Gastroesophageal sphincter (tissue), 3 donors: ENCODE data around the gene ALDH7A1.

Experiments
- CTCF ChIP-seq, 4 experiments: fragments of 200-600 bp in 2 of 4; fragments of 450-650 bp in 2 of 4; sonication (generic) in 1 of 4; IDR thresholded peaks; one replicate each; pipeline ENCODE4 v1.5.1; 2017 to 2019; ENCODE audit warnings: antibody characterized with exemption in 4 of 4, mild to moderate bottlenecking in 2 of 4, moderate library complexity in 2 of 4
- POLR2A ChIP-seq, 2 donors: fragments of 450-650 bp; IDR thresholded peaks; one replicate each; pipeline ENCODE4 v1.6.1; 2017; ENCODE audit warnings: antibody characterized with exemption in 2 of 2, mild to moderate bottlenecking in 2 of 2, moderate library complexity in 1 of 2
- POLR2AphosphoS5 ChIP-seq: sonication (generic); formaldehyde crosslinking; IDR thresholded peaks from one replicate; pipeline ENCODE4 v1.6.1; 2017; ENCODE audit warnings: antibody characterized with exemption

GRCh38 chr5:126521130-126521529, 73.9 kb downstream of the ALDH7A1 start:
- no peak for TF ChIP-seq CTCF (IDR thresholded peaks at IDR 0.05)
- TF ChIP-seq POLR2A (IDR thresholded peaks at IDR 0.05): no peak
- TF ChIP-seq POLR2AphosphoS5: no peak
